Measurements from ENCODE around the gene TMEM87B.

- no peak for TF ChIP-seq POLR2A (IDR thresholded peaks at IDR 0.05; ENCODE audit: low read depth, low read length)
- no peak for TF ChIP-seq CTCF (conservative IDR thresholded peaks at IDR 0.05; ENCODE audit: low read depth, low read length)
- no peak for TF ChIP-seq BHLHE40 (IDR thresholded peaks at IDR 0.05; ENCODE audit: low read depth, low read length)
- TF ChIP-seq CHD1 (IDR thresholded peaks at IDR 0.05; ENCODE audit: low read depth, low read length), result no peak
- no peak for TF ChIP-seq ELK1 (IDR thresholded peaks at IDR 0.05; ENCODE audit: borderline replicate concordance, low read depth, low read length)
- TF ChIP-seq CEBPB (IDR thresholded peaks at IDR 0.05; ENCODE audit: low read depth, low read length), result no peak
- TF ChIP-seq MXI1 (IDR thresholded peaks at IDR 0.05; ENCODE audit: borderline replicate concordance, low read depth, low read length), result no peak
- no peak for TF ChIP-seq SMC3 (IDR thresholded peaks at IDR 0.05; ENCODE audit: low read depth, low read length)
- TF ChIP-seq MAZ (IDR thresholded peaks at IDR 0.05; ENCODE audit: borderline replicate concordance, low read depth, low read length), result no peak
- TF ChIP-seq RCOR1 (IDR thresholded peaks at IDR 0.05; ENCODE audit: insufficient replicate concordance, low read length), result no peak
- TF ChIP-seq RAD21 (IDR thresholded peaks at IDR 0.05; ENCODE audit: low read length), result no peak
- no peak for TF ChIP-seq NFE2L2 (IDR thresholded peaks at IDR 0.05; ENCODE audit: low read depth, low read length)
Observed at GRCh38 chr2:112150851-112151250, 95.8 kb downstream of the TMEM87B start.

All from IMR-90 (cell line).